Stimulated activated CD8-positive, alpha-beta memory T cell treated with anti-CD3 and anti-CD28 coated beads, Interleukin-12 subunit alpha, Interleukin-12 subunit beta, amount 100 ng/mL, for 4 hours (primary cell): Measurements from ENCODE around the gene MAF.

ENCODE experiments used
- DNase-seq: peaks from one replicate; pipeline ENCODE4 v3.0.0-alpha.2; 2020; ENCODE audit warnings: low read depth

The MAF gene

DNA sequence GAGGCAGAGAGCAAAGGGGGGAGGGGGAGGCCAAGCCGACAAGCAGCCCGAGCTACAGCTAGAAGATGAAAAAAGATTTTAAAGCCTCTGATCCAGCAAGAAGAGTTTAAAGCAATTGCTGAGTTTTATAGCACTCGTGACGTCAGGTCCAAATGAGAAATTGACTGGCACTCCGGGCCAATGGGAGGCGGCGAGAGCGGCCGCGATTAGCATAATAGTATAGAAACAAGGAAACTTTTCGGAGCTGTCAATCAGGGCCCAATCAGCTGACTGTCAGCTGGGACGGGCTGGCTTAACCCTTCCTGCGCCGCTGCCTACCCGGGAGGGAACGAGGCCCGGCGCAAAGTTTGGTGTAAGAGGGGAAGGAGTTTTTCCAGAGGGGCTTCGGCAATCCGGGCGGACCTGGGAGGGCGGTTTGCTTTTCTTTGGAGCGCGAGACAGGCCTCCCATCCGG, at the start of gene MAF:
Gene MAF, minus strand, starts transcription at position 100 of the 454 bp plus-strand sequence. CDS start 835 bp downstream, outside the sequence.
- peak; percentile 70 for DNase-seq

DNA sequence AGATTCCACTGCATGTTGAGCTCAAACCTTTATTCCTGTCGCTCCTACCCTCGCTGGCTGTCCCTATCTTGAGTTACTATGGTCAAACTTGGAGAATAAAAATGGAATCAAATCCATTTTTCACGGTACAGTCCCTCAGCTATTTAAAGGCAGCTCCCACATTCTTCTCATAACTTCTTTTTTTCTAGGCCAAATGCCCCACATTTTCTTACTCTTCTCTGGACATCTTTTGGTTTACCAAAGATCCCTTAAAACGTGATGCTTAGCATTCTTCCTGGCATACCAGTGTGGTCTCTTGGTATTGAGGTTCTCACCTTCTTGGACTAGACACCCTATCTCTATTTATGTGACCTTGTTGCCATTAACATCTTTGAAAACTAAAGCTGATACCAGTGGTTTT, 48.3 kb upstream of the MAF start:
- DNase-seq, result no peak

DNA sequence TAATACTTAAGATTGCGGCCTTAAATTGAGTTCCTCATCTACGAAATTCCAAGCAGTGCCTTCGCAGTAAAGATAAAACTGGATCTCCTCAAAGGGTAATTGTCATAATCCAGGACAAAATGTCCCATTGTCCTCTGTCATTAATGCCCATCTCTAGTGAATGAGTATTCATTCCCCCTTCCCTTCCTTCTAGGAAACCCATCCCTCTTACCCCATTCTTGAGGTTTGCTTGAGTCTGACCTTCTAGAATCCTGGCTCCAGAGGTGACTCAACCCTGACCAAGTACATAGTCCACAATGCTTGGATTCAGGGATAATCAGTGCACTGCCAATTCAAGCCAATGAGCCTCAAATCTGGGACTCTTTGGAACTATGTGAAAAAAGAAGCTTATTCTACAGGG, 47.0 kb upstream of the MAF start:
- DNase-seq, result no peak

DNA sequence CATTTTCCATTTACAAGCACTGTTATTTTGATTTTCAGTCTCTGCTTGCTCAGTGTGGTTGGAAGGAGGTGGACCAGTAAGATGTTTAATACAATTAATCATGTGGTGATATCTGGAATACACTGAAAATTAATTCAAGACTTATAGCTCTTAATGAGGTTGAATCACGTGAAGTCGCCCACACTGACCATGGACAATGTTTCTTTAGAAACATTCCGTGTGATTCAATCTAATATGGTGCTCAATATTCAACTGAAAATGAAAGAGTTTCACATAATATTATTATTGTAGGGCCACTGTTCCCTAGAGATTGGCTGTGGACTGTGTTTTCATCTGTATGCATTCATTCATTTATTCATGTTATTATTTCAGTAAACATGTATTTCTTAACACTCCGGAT, 45.2 kb upstream of the MAF start:
- DNase-seq, result no peak

DNA sequence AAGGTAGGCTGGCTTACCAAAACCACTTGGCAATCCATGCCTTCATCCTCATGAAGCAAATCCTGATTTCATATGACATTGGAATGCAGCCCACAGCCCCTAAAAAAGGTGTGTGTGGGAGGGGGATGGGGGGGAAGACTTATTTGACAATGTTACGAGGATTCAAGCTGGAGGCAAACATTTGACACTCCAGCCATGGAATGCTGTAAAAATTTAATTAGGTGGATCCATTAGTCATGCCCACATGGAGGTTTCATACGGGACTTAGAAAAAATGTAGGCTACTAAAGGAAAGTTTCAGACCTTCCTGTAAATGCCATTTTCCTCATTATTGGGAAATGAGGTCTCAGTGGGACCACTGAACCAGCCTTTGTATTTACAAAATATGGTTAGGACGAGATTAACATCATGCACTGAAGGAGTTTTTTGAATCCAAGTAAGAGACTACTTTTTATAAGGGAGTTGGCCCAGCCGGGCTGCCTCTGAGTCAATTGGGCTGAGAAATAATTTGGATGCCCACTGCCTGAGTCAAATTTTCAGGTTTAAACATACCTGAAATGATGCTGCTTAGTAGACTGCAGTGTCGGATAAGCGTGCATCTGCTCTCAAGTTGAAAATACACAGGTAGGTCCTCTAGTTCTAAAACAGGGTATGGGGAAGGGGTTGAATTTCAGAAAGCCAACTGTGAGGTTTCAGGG, 44.6 kb upstream of the MAF start:
- DNase-seq, result no peak

DNA sequence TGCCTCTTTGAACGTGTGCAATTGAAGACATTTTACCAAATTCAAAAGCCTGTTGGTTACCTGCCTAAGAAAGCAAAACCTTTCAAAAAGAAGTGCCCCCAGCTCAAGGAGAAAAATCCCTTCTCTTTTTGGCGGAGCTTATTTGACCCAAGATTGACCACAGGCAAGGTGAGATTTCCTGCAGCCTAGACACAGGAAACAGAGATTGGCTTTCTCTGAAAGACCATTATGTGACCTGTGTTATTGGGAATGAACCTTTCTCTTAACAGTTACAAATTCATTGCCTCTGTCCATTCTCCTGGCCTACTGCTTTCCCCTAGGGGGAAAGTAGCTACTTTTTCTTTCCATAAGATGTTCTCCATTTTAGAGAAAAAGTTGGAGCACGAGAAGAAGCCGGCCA, 42.1 kb upstream of the MAF start:
- no peak for DNase-seq

DNA sequence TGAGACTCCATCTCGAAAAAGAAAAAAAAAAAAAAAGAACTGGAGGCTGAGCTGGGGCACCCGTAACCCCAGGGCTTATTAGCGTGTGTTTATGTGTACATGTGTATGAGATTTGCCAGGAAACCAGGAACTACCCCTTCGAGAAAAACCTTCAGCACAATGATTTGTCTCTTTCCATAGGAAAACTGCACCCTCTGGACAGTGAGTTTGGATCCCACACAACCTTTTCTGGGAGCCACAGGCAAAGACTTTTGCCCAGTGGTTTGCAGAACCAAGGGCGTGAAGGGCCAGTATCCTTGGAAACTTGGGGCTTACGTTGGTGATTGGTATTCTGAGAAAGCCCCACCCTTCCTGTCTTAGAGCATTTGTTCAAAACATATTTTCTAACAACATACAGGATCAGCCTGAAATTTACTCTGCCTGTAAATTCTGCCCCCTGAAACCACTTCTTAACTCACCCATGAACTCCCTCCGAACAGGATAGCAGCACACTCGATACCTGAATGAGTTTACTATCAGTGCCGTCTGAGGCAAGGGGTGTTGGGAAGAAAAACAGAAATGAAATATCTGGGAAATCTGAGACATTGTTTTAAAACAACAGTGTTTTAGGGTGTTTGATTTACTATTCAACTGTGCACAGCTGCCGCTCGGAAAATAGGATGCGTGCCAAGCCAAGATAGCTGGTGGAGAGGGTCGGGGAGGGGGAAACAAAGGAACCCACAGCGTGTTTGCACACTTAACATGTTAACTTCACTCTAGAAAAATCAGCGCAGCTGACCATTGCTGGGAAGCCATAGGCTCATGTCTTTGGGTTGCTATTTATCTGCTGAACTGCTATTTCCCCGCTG, 40.2 kb upstream of the MAF start:
- DNase-seq, result no peak

DNA sequence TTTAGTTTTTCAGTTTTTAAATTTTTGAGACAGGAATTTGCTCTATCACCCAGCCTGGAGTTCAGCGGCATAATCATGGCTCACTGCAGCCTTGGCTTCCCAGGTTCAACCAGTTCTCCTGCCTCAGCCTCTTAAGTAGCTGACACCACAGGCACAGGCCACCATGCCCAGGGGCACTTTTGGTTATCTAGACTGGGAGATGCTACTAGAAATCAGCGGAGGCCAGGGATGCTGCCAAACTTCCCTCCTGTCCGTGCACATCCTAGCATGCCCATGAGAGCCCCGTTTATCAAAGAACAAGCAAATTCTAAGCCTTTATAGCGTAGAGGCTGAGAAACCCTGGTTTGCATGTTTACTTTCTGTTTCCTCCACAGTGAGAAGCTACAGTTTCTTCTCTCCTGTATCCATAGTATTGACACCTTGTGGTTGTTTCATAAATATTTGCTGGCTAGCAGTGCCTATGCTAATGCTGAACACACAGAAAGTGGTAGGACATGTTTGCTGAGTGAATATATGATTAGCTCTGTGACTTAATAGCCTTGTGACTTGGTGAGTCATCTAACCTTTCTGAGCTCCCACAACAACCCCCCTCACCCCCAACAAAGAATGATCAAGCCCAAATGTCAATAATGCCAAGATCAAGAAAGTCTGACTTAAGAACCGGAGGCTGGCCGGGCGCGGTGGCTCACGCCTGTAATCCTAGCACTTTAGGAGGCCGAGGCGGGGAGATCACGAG, 39.2 kb upstream of the MAF start:
- DNase-seq, result no peak

DNA sequence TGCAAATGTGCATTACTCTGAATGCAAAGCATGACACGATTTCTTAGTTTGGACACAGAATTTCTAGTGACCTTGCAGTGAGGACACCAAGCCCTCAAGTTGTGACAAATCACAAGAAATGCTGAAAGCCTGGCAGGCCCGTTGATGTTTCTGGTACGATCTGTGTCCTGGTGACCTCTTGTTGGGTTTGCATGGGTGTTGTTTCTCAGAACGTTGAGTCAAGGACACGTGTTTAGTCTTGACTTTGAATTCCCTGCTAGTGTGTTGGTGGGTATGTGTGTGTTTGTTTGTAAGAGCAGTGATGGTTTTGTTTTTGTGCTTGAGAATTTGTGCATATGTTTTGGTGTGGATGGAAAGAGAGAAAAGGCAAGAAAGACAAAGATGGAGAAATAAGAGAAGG, 37.8 kb upstream of the MAF start:
- no peak for DNase-seq

DNA sequence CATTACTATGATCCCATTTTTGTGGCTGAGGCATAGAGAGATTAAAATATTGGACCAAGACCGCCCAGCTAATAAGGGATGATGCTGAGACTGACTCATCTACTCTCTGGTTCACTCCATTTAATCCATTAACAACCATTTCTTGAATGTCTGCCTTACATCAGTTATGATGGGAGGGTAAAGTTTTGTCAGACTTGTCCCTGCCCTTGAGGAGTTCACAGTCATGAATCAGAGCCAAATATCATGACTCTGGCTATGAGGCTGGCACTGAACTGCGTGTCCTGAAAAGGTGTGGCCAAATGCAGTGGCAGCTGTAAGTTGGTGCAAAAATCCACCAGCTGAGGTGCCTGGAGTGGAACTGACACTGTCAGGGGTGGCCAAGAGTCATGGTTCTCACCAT, 35.0 kb upstream of the MAF start:
- no peak for DNase-seq

DNA sequence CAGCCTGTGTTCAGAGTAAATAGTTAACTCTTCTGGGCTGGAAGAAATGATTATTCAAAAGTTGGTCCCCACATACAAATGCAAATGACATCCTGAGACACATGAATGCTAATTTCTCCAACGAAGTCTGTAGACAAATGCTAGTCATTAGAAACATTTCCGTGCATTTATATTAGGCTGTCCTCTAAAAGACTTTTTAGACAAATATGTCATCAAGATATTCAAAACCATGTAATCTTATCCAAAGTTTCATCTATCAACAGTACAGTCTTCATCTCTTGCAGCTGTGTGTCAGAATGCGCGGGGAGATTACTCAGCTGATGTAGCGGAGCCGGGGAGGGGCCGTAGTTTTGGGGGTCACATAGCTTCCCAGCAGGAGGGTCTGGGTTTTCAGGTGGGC, 33.8 kb upstream of the MAF start:
- no peak for DNase-seq

DNA sequence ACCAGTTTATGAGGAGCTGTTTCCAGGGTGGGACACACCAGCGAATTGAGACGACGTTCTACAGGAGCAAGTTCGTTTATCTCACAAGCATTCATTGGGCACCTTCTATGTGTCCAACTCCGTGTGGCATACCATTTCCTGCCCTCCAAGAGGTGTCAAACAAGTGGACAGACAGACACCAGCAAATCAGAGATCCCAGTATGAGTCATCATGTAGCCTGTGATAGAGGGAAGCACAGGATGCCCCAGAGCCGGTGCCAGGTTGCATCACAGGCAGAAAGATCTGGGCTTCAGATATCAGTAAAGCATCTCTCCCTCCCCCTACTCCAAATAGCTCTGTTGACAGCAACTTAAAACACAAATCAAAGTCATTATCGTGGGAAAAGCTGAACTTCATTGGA, 31.8 kb upstream of the MAF start:
- DNase-seq, result no peak

DNA sequence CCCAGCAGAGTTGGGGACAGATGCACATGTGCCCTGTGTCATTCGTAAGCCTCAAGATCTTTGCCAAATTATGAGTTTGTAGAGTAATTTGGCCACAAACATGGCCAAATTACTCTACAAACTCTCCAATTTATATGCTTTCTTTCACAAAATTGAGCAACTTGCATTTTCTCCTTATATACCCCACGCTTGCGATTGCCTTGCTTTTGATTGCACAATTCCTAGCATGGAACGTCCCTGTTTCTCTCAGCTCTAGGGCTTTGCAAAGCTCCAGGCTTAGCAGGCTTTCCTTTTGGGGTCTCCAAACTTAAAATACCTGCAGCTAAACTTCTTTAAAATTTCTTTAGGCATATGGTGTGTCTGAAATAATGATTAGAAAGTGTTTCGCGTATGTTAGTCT, 28.5 kb upstream of the MAF start:
- no peak for DNase-seq

DNA sequence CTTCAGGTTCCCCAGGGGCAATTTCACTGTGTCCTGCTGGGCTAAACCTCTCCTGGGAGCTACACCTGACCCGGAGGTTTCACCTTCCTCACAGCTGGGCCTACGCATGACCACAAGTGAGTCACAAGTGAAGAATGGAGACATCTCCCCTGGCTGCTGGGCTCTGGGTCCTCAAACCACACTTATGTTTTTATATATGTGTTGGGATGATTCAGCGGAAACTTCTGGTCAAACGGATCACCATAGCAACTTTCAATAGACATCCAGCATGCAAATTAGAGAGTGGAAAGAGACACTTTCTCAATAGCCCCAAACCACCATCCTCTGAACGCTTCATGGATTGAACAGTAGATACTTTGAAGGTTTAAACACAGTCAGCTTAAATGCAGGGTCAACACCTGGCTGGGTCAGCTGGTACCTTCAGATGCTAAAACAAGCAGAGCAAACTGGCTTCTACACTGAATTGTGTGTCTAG, 28.0 kb upstream of the MAF start:
- peak; percentile 28 for DNase-seq

DNA sequence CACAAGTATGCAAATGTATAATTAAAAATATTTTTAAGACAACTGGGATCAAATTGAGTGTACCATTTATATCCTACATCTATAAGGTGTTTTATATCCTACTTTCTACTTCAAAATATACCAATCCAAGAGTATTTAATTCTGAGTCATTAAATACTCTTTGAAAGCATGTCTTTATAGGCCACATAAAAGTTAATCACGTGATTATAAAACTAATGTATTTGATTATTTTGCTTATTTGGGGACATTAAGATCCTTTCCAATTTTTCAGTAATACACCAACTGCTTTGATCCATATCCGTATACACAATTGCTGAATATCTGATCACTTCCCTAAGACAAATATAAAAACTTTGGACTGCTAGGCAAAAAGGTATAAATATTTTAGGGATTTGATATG, 26.6 kb upstream of the MAF start:
- DNase-seq, result no peak

DNA sequence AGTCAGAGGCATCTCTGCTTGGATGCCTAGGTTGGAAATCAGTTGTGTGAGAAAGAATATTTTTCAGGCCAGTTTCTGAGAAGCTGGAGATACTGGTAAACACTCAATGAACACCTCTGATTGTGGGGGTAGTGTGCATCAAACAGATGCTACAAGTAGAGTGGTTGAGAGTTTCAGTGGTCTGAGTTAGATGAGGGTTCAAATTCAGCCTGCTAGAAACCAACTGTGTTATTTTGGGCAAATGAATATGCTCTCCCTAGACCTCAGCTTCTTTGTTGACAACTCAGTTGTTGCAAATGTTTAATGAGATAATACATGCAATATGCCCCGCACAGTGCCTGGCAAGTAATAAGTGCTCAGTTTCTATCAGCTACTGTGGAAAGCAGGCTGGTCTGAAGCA, 25.2 kb upstream of the MAF start:
- DNase-seq, result no peak

DNA sequence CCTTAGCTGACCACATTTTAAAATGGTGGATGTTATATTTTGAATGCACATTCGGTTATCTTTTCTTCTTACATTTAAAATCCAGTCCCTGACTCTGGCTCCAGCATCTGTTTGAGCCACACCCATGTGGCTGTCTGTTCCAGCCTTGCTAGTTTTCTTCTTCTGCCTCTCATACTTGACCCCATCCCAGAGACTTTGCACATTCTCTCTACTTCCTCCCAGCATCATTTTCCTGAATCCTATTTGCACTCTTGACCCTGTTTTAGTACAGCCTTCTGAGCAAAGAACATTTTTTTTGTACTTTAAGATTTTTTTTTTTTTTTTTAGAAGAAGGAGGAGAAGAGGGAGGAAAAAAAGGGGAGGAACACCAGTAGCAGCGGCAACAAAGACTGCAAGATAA, 23.3 kb upstream of the MAF start:
- DNase-seq, result no peak

DNA sequence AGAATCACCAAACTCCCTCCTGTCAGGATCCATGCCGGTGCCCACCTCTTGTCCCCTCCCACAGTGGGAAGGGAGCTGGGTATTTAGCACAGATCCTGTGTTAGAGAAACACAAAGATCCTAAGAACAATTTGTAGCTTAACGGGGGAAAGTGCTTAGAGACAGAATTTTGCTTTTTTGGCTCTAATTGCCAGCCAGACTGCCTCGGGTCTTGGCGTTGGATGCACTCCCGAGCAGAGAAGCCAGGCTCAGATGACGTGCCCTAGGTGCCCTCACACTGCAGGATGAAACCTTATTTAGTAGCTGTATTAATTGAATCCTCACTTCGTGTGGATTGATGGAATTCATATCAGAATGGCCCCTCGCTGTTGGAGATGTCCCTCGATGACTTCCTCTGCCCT, 22.5 kb upstream of the MAF start:
- DNase-seq, result no peak

DNA sequence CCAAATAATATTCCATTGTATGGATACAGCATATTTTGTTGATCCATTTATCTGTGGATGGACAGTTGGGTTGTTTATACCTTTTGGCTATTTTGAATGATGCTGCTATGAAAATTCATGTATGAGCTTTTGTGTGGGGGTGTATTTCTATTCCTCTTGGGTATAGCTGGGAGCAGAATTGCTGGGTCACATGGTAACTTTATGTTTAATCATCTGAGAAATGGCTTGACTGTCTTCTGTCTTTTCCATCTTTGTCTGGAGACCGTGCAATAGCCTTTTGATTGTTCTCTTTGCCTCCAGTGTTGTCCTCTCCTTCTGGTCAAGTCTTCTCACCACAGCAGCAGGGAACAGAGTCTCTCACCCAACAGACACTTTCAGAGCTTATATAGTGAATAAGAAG, 20.5 kb upstream of the MAF start:
- no peak for DNase-seq

DNA sequence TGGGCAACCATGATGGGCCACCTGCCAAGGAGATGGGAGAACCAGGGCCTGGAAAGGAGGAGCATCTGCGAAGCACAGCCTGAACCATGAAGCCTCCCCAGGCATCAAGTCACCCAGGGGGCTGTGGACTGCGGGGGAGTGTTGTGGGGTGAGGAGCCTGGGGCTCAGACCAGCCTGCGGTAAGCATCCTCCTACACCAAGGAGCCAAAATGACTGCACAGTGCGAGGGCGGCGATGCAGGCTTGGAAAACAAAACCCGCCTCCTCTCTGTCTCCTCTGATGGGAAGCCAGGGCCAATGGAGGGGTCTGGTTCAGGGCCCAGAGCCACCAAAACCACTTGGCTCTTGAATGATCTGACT, 18.1 kb upstream of the MAF start:
- DNase-seq, result no peak

DNA sequence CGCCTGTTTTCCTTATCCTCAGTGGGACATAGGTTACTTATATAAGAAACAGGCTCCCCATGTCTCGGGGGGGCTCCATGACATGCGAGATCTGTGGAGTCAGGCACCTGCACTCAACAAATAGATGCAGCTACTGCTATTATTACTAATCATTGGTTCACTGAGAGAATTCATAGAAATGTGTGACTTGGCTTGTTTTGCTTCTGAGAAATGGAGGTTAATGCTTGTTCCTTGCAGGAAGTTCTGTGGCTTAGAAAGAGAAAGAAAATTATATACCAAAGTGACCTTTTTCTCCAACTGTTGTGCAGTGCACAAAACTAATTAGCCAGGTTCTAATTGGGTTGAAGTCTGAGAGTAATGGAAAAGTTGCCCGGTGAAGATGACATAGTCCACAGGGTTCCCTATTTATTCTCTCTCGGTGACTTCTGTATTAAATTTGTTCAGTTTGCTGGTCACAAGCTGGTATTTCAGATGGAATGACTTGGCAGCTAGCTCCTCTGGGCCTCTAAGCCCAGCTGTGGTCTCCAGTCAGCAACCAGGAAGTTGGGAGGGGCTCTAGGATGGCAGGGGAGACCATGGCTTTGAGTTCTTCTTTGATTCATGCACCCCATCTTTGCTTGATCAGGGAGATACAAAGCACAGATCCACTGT, 17.6 kb upstream of the MAF start:
- no peak for DNase-seq

DNA sequence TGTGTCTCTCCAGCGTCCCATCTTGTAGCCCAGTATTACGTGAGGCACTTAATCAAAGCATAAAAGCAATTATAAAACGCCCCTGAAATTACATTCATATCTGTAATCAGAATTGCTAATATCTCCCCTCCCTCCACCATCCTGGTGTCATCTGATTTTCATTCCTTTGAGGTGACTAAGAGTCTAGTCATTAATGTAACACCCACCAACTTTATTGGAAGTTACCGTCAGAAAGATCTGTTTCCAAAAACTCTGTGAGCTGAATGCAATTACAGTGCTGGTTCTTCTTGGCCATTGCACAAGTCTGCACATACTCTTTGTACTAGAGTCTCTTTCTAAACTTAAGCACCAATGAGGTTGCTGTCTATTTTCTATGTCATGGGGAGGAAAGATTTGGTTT, 12.5 kb upstream of the MAF start:
- no peak for DNase-seq
